SK-N-SH (cell line): ENCODE results near the gene DGAT2. TPM values are rescaled to one million over a fixed set of nuclear protein-coding genes. Genes with fewer than 3 reads are reported as not detected.
"Not testable (repeated sequence)": the region's sequence is repeated elsewhere in the genome, so short reads cannot be mapped to it uniquely, and the experiment has no call there.

Experiments
- CTCF ChIA-PET: fragments of 300-600, 350-600 bp; formaldehyde crosslinking; extraction: SDS; loops from one replicate; lab custom pipeline; 2021; lab: Yijun Ruan, JAX
- POLR2A ChIA-PET: fragments of 350-600 bp; sonication (Branson Sonifier 250); formaldehyde crosslinking; extraction: SDS; loops from one replicate; lab custom pipeline; 2020; ENCODE audit warnings: antibody characterized with exemption, inconsistent platforms; lab: Yijun Ruan, JAX
- DNase-seq: peaks from one replicate; pipeline ENCODE4 v3.0.0; 2012
- H2AFZ ChIP-seq: fragments of 200-600 bp; sonication (generic); 2 replicates; pipeline ENCODE4 v1.8.1; 2016; ENCODE audit warnings: antibody characterized with exemption, mild to moderate bottlenecking, low read depth
- H3F3A ChIP-seq: fragments of 200-600 bp; sonication (generic); replicated peaks from 2 replicates; pipeline ENCODE3; 2016; ENCODE audit warnings: antibody characterized with exemption, mild to moderate bottlenecking; ENCODE audit not compliant: insufficient read depth
- H3K27ac ChIP-seq, 2 experiments: fragments of 200-500 bp in 1 of 2; fragments of 200-600 bp in 1 of 2; sonication (Bioruptor generic) in 1 of 2; sonication (generic), shearing (Covaris generic) in 1 of 2; 2 replicates each; pipeline versions ENCODE4 v1.5.1 to v1.6.1; 2014 to 2016; ENCODE audit warnings: low read depth in 2 of 2, inconsistent platforms in 1 of 2, low read length in 1 of 2, mild to moderate bottlenecking in 1 of 2, mixed read lengths in 1 of 2
- H3K27me3 ChIP-seq: fragments of 200-600 bp; sonication (generic), shearing (Covaris generic); 2 replicates; pipeline ENCODE4 v1.6.1; 2016; ENCODE audit warnings: mixed run types; ENCODE audit not compliant: insufficient read depth
- H3K36me3 ChIP-seq, 2 experiments: fragments of 200-500 bp in 1 of 2; fragments of 200-600 bp in 1 of 2; sonication (Bioruptor generic) in 1 of 2; sonication (generic) in 1 of 2; replicated peaks in 1 of 2; 2 replicates each; pipeline versions ENCODE3 to v1.5.1; 2014 to 2016; ENCODE audit warnings: low read length in 1 of 2, mild to moderate bottlenecking in 1 of 2; ENCODE audit not compliant: insufficient read depth in 2 of 2, control insufficient read depth in 1 of 2
- H3K4me1 ChIP-seq, 2 experiments: fragments of 200-500 bp in 1 of 2; fragments of 200-600 bp in 1 of 2; sonication (Bioruptor generic) in 1 of 2; sonication (generic), shearing (Covaris generic) in 1 of 2; 2 replicates each; pipeline versions ENCODE4 v1.5.1 to v1.6.1; 2014 to 2016; ENCODE audit warnings: low read depth in 1 of 2, low read length in 1 of 2, mixed run types in 1 of 2; ENCODE audit not compliant: insufficient read depth in 2 of 2, control insufficient read depth in 1 of 2
- H3K4me2 ChIP-seq: fragments of 200-600 bp; sonication (generic), shearing (Covaris generic); 2 replicates; pipeline ENCODE4 v1.6.1; 2017; ENCODE audit warnings: mixed run types
- H3K4me3 ChIP-seq, 2 experiments: fragments of 200-500 bp in 1 of 2; fragments of 200-600 bp in 1 of 2; sonication (Bioruptor generic) in 1 of 2; sonication (generic), shearing (Covaris generic) in 1 of 2; 2 replicates each; pipeline versions ENCODE4 v1.5.1 to v1.8.1; 2014 to 2016; ENCODE audit warnings: low read depth in 2 of 2, inconsistent platforms in 1 of 2, low read length in 1 of 2, mild to moderate bottlenecking in 1 of 2, mixed read lengths in 1 of 2, moderate library complexity in 1 of 2
- H3K79me2 ChIP-seq: fragments of 200-600 bp; sonication (generic); 2 replicates; pipeline ENCODE4 v1.8.1; 2017; ENCODE audit warnings: mild to moderate bottlenecking; ENCODE audit not compliant: insufficient read depth
- H3K9ac ChIP-seq: fragments of 200-600 bp; sonication (generic); 2 replicates; pipeline ENCODE4 v1.6.1; 2017; ENCODE audit warnings: mixed run types
- H3K9me2 ChIP-seq: fragments of 200-600 bp; sonication (generic); 2 replicates; pipeline ENCODE4 v1.6.1; 2017; ENCODE audit warnings: mixed run types
- H3K9me3 ChIP-seq: fragments of 200-600 bp; sonication (generic); 2 replicates; pipeline ENCODE4 v1.6.1; 2017; ENCODE audit warnings: mixed run types, mild to moderate bottlenecking, moderate library complexity
- H4K20me1 ChIP-seq: fragments of 200-600 bp; sonication (generic); 2 replicates; pipeline ENCODE4 v1.6.1; 2017; ENCODE audit warnings: mild to moderate bottlenecking, mixed run types; ENCODE audit not compliant: insufficient read depth
- ELF1 ChIP-seq: IDR thresholded peaks from 2 replicates; pipeline ENCODE4 v1.4.0; 2012
- EZH2phosphoT487 ChIP-seq: fragments of 200-600 bp; sonication (generic); IDR thresholded peaks from 2 replicates; pipeline ENCODE4 v1.6.1; 2017; ENCODE audit warnings: low read depth, mixed run types, mild to moderate bottlenecking, antibody characterized with exemption, moderate library complexity, borderline replicate concordance
- NFIC ChIP-seq: IDR thresholded peaks from 2 replicates; pipeline ENCODE4 v1.4.0; 2012; ENCODE audit warnings: borderline replicate concordance
- POLR2AphosphoS5 ChIP-seq: IDR thresholded peaks from 2 replicates; pipeline ENCODE4 v1.6.1; 2012; ENCODE audit warnings: low read depth, low read length
- RAD21 ChIP-seq: IDR thresholded peaks from 2 replicates; pipeline ENCODE4 v1.6.1; 2012; ENCODE audit warnings: mild to moderate bottlenecking, low read length
- RXRA ChIP-seq: IDR thresholded peaks from 2 replicates; pipeline ENCODE4 v1.4.0; 2012; ENCODE audit warnings: low read depth, mild to moderate bottlenecking, borderline replicate concordance
- TAF1 ChIP-seq: IDR thresholded peaks from 2 replicates; pipeline ENCODE4 v1.6.1; 2012; ENCODE audit warnings: low read depth, mild to moderate bottlenecking, low read length, moderate library complexity, borderline replicate concordance
- TCF12 ChIP-seq: IDR thresholded peaks from 2 replicates; pipeline ENCODE4 v1.4.0; 2012
- TEAD4 ChIP-seq: IDR thresholded peaks from 2 replicates; pipeline ENCODE4 v1.4.0; 2012; ENCODE audit warnings: mild to moderate bottlenecking, borderline replicate concordance; ENCODE audit not compliant: insufficient read depth
- YY1 ChIP-seq: IDR thresholded peaks from 2 replicates; pipeline ENCODE4 v1.4.0; 2012; ENCODE audit warnings: low read depth, mild to moderate bottlenecking
- WGBS: methylation state at CpG from one replicate; pipeline ENCODE4 v1.1.6; 2017; ENCODE audit warnings: low lambda C conversion rate; 5-methylcytosine and 5-hydroxymethylcytosine counted together
- polyA plus RNA-seq, 3 experiments: library from polyadenylated mRNA; depleted of rRNA; stranded (reverse); fragments of >200 nt; gene quantifications; 2 replicates each; pipeline ENCODE4 v1.2.3, GENCODE V29; 2012
- TF ChIP-seq, protein P1 (sequence below): IDR thresholded peaks from 2 replicates; pipeline ENCODE4; 2012
- TF ChIP-seq, protein P2 (sequence below): fragments of 150-350 bp; IDR thresholded peaks from 2 replicates; pipeline ENCODE4 v1.6.1; 2016; ENCODE audit warnings: mild to moderate bottlenecking, low read depth, low read length
- TF ChIP-seq, protein P3 (sequence below): IDR thresholded peaks from 2 replicates; pipeline ENCODE4 v1.4.0; 2012; ENCODE audit warnings: low read depth
- TF ChIP-seq, protein P4 (sequence below): IDR thresholded peaks from 2 replicates; pipeline ENCODE4 v1.4.0; 2012; ENCODE audit warnings: low read depth, borderline replicate concordance

Gene DGAT2
- polyA plus RNA-seq, 1 of the 3 experiments (the other 2 are of a cell fraction), result 1.4 TPM

DNA sequence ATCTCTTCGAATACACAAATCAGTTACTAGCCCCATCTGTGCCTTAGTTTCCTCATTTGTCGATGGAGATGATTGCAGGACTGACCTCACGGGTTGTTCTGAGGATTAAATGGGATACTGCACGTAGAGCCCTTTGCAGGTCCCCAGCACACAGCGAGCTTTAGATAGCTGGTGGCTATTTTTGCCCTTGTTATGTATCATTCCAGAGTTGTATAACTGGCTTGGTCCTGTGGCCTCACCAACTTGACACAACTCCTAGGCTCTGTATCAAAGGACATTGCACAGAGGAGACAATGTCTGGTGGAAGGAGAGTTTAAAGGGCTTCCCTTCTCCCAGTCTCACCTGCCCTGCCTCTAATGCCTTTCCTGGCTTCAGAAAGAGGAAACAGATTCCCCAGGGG lies 22.8 kb upstream of the DGAT2 start:
- no peak for DNase-seq
- Histone ChIP-seq H3K79me2 (no peaks in the 10 kb centered on the region), H2AFZ (no peak overlapping the region), H3F3A (no peaks in the 10 kb centered on the region), H3K27me3 (peaks cover 31% of the 10 kb centered on the region; the same call in 1 of the 2 replicates), H3K4me3 (no peak overlapping the region), H3K36me3 (no peaks in the 10 kb centered on the region), H3K4me2 (no peak overlapping the region), H3K9ac (no peak overlapping the region), H3K27ac (no peak overlapping the region), H3K9me3 (no peaks in the 10 kb centered on the region), H4K20me1 (no peaks in the 10 kb centered on the region), H3K4me1 (peaks cover 0 to 2% of the 10 kb centered on the region in 2 experiments; a peak in 1 of 4 replicates), H3K9me2 (no peaks in the 10 kb centered on the region)
- TF ChIP-seq POLR2AphosphoS5, result no peak
- TF ChIP-seq, protein P1, sequence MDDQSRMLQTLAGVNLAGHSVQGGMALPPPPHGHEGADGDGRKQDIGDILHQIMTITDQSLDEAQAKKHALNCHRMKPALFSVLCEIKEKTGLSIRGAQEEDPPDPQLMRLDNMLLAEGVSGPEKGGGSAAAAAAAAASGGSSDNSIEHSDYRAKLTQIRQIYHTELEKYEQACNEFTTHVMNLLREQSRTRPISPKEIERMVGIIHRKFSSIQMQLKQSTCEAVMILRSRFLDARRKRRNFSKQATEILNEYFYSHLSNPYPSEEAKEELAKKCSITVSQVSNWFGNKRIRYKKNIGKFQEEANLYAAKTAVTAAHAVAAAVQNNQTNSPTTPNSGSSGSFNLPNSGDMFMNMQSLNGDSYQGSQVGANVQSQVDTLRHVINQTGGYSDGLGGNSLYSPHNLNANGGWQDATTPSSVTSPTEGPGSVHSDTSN, result no peak
- TF ChIP-seq TCF12, result no peak
- no peak for TF ChIP-seq NFIC
- no peak for TF ChIP-seq TAF1
- TF ChIP-seq, protein P2, sequence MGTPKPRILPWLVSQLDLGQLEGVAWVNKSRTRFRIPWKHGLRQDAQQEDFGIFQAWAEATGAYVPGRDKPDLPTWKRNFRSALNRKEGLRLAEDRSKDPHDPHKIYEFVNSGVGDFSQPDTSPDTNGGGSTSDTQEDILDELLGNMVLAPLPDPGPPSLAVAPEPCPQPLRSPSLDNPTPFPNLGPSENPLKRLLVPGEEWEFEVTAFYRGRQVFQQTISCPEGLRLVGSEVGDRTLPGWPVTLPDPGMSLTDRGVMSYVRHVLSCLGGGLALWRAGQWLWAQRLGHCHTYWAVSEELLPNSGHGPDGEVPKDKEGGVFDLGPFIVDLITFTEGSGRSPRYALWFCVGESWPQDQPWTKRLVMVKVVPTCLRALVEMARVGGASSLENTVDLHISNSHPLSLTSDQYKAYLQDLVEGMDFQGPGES, result no peak
- TF ChIP-seq, protein P3, sequence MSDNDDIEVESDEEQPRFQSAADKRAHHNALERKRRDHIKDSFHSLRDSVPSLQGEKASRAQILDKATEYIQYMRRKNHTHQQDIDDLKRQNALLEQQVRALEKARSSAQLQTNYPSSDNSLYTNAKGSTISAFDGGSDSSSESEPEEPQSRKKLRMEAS, result no peak
- no peak for TF ChIP-seq TEAD4
- TF ChIP-seq YY1, result no peak
- TF ChIP-seq EZH2phosphoT487, result no peak
- TF ChIP-seq RAD21, result no peak
- no peak for TF ChIP-seq RXRA
- TF ChIP-seq ELF1, result no peak
- TF ChIP-seq, protein P4, sequence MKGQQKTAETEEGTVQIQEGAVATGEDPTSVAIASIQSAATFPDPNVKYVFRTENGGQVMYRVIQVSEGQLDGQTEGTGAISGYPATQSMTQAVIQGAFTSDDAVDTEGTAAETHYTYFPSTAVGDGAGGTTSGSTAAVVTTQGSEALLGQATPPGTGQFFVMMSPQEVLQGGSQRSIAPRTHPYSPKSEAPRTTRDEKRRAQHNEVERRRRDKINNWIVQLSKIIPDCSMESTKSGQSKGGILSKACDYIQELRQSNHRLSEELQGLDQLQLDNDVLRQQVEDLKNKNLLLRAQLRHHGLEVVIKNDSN, result no peak
- WGBS, result 26% methylated on average over 5 of the region's 5 CpGs
- CTCF ChIA-PET, result no interaction called here
- POLR2A ChIA-PET, result no interaction called here

DNA sequence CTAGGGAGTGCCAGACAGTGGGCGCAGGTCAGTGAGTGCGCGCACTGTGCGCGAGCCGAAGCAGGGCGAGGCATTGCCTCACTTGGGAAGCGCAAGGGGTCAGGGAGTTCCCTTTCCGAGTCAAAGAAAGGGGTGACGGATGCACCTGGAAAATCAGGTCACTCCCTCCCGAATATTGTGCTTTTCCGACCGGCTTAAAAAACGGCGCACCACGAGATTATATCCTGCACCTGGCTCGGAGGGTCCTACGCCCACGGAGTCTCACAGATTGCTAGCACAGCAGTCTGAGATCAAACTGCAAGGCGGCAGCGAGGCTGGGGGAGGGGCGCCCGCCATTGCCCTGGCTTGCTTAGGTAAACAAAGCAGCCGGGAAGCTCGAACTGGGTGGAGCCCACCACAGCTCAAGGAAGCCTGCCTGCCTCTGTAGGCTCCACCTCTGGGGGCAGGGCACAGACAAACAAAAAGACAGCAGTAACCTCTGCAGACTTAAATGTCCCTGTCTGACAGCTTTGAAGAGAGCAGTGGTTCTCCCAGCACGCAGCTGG lies 19.8 kb upstream of the DGAT2 start:
- H3K4me2 ChIP-seq, H3K9me3 ChIP-seq, H3K9me2 ChIP-seq, DNase-seq, H3F3A ChIP-seq, H3K27ac ChIP-seq, H3K9ac ChIP-seq, H3K4me3 ChIP-seq, POLR2A ChIA-PET, H3K36me3 ChIP-seq, H3K79me2 ChIP-seq, H3K4me1 ChIP-seq, CTCF ChIA-PET, H4K20me1 ChIP-seq, H2AFZ ChIP-seq: not testable (repeated sequence)
- H3K27me3 ChIP-seq, result peaks cover 16% of the 10 kb centered on the region; the same call in 1 of the 2 replicates
- 88% methylated on average over 7 of the region's 26 CpGs for WGBS

DNA sequence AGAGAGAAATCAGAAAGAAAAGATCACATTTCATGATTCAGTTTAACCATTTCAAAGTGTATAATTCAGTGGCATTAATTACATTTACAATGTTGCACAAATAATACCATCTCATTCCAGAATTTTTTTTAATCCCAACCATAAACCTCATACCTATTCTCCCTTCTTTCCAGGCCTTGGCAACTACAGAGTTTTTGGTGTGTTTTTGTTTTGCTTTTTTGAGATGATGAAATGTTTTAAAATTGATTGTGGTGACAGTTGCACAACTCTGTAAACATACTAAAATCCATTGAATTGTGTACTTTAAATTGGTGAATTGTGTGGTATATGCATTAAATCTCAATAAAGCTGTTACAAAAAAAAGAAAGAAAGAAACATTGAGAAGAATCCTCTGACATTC lies 13.6 kb upstream of the DGAT2 start:
- H3K36me3 ChIP-seq, H3K79me2 ChIP-seq, CTCF ChIA-PET, H3K27ac ChIP-seq, H3K4me3 ChIP-seq, H3K27me3 ChIP-seq, H4K20me1 ChIP-seq, H3K9me2 ChIP-seq, H3K4me2 ChIP-seq, H3K4me1 ChIP-seq, POLR2A ChIA-PET, H3F3A ChIP-seq, H3K9ac ChIP-seq, H3K9me3 ChIP-seq, H2AFZ ChIP-seq, DNase-seq: not testable (repeated sequence)
